ENCODE data around the gene PARD3B. TPM values are rescaled to one million over a fixed set of nuclear protein-coding genes. Genes with fewer than 3 reads are reported as not detected.
A peak's percentile ranks its signal among the peaks of the same experiment; 100 is the strongest.

The PARD3B gene
- total and polyA plus RNA-seq, 12 donors, result 0.46 to 12.4 (median 8.3) TPM

GRCh38 chr2:205531489-205532148 is 986.3 kb downstream of the PARD3B start:
- no peak for TF ChIP-seq CTCF (IDR thresholded peaks at IDR 0.05)
- no peak for DNase-seq
- intact Hi-C loops (cut with DNase I), result no loop called here
- Histone ChIP-seq H3K27me3 (no peaks in the 10 kb centered on the region), H3K36me3 (no peaks in the 10 kb centered on the region), H3K4me1 (no peaks in the 10 kb centered on the region), H3K9me3 (no peaks in the 10 kb centered on the region), H3K27ac (no peak overlapping the region), H3K4me3 (no peak overlapping the region)
- whole genome bisulfite sequencing, 2 donors, result 95 to 96% methylated on average over 9 of the region's 9 CpGs
- ATAC-seq, result no peak

GRCh38 chr2:205535001-205535400 is 989.7 kb downstream of the PARD3B start:
- ATAC-seq (no peak), DNase-seq (no peak)
- Histone ChIP-seq H3K9me3 (no peaks in the 10 kb centered on the region), H3K4me3 (no peak overlapping the region), H3K4me1 (peaks cover 0 to 9% (median 3%) of the 10 kb centered on the region in 9 donors), H3K27ac (no peak overlapping the region), H3K27me3 (no peaks in the 10 kb centered on the region), H3K36me3 (no peaks in the 10 kb centered on the region)
- intact Hi-C loops (cut with DNase I), result no loop called here
- 93% methylated on average over 3 of the region's 3 CpGs for WGBS, 2 donors
- no peak for TF ChIP-seq CTCF (IDR thresholded peaks at IDR 0.05)

GRCh38 chr2:205539603-205540002 is 994.3 kb downstream of the PARD3B start:
- ATAC-seq (no peak), DNase-seq (no peak)
- Histone ChIP-seq H3K36me3 (no peaks in the 10 kb centered on the region), H3K27ac (no peak overlapping the region), H3K27me3 (no peaks in the 10 kb centered on the region), H3K4me3 (peak overlapping the region in 1 of 10 donors; percentile 4), H3K4me1 (peaks cover 0 to 26% (median 9%) of the 10 kb centered on the region in 9 donors), H3K9me3 (no peaks in the 10 kb centered on the region)
- no peak for TF ChIP-seq CTCF (IDR thresholded peaks at IDR 0.05)
- intact Hi-C loops (cut with DNase I), result no loop called here
- 60 to 71% methylated on average over 5 of the region's 5 CpGs for WGBS, 2 donors

GRCh38 chr2:205540036-205540435 is 994.8 kb downstream of the PARD3B start:
- peak overlapping the region in 1 of 10 donors; percentile 4 for H3K4me3 ChIP-seq
- H3K9me3 ChIP-seq, result no peaks in the 10 kb centered on the region
- no peak overlapping the region for H3K27ac ChIP-seq
- no peak for ATAC-seq
- H3K36me3 ChIP-seq, result no peaks in the 10 kb centered on the region
- WGBS, 2 donors, result 55 to 70% methylated on average over 5 of the region's 5 CpGs
- intact Hi-C loops (cut with DNase I), result no loop called here
- no peaks in the 10 kb centered on the region for H3K27me3 ChIP-seq
- peaks cover 0 to 28% (median 9%) of the 10 kb centered on the region in 9 donors for H3K4me1 ChIP-seq
- TF ChIP-seq CTCF (IDR thresholded peaks at IDR 0.05), result no peak
- DNase-seq, result no peak

Measured in heart right ventricle (tissue), 16 donors.